Fibroblast of lung (primary cell): ENCODE data around the gene EIF5.

ENCODE experiments used
- EZH2 ChIP-seq: IDR thresholded peaks from 2 replicates; pipeline ENCODE4 v1.5.1; 2012; ENCODE audit warnings: low read length, control low read depth, mild to moderate bottlenecking; ENCODE audit errors: missing control alignments
- TF ChIP-seq, protein P1 (sequence below), 2 donors: IDR thresholded peaks in 1 of 2; conservative IDR thresholded peaks in 1 of 2; 1 replicate in 1 of 2; 2 replicates in 1 of 2; pipeline ENCODE4 v1.5.1; 2011 to 2012; ENCODE audit warnings: low read length in 2 of 2, control low read depth in 1 of 2, inconsistent platforms in 1 of 2, low read depth in 1 of 2, mild to moderate bottlenecking in 1 of 2

DNA sequence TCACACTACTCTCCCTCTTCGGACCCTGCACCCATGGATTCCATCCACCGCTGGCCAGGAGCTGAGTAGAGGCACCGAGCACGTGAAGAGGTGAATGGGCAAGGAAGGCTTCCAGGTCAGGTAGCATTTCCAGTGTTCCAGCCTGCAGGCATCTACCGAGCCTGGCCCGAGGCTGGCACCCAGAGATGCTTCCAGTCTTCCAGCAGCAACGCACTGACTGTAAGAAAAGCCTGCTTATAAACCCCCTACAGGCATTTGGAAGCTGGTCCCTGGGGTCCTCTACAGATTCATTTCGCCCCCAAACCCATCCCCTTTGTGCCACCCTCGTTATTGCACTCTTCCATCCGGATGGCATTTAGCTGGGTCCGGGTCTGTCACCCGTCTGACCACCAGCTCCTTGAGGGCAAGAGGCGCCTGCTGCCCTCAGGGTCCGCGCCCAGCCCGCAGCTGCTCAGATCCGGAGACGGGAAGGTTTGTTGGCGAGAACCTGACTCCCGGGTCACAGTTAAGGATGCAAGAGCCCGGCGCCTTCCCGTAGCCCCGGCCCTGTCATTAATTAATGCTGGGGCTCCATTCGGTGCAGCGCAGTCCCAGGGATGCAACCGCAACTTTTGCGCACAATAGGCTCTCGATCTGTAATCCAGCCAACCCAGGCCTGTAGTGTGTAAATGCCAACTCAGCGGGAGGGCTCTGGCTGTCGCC is 50.6 kb downstream of the EIF5 start:
- TF ChIP-seq, protein P1, sequence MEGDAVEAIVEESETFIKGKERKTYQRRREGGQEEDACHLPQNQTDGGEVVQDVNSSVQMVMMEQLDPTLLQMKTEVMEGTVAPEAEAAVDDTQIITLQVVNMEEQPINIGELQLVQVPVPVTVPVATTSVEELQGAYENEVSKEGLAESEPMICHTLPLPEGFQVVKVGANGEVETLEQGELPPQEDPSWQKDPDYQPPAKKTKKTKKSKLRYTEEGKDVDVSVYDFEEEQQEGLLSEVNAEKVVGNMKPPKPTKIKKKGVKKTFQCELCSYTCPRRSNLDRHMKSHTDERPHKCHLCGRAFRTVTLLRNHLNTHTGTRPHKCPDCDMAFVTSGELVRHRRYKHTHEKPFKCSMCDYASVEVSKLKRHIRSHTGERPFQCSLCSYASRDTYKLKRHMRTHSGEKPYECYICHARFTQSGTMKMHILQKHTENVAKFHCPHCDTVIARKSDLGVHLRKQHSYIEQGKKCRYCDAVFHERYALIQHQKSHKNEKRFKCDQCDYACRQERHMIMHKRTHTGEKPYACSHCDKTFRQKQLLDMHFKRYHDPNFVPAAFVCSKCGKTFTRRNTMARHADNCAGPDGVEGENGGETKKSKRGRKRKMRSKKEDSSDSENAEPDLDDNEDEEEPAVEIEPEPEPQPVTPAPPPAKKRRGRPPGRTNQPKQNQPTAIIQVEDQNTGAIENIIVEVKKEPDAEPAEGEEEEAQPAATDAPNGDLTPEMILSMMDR (conservative IDR thresholded peaks at IDR 0.05 in 1 of 2, IDR thresholded peaks at IDR 0.05 in 1 of 2; ENCODE audit: low read depth in 1 of 2, low read length in 2 of 2), result no peak
- no peak for TF ChIP-seq EZH2
